HG03139 (cell line): ENCODE data around the gene IFI27.
"Not testable (repeated sequence)": the region's sequence is repeated elsewhere in the genome, so short reads cannot be mapped to it uniquely, and the experiment has no call there.

Experiments
- ATAC-seq: cut with Tn5 transposase; IDR thresholded peaks from one replicate; pipeline ENCODE4 v1.9.1; 2021; ENCODE audit not compliant: unreplicated experiment

Gene IFI27

DNA sequence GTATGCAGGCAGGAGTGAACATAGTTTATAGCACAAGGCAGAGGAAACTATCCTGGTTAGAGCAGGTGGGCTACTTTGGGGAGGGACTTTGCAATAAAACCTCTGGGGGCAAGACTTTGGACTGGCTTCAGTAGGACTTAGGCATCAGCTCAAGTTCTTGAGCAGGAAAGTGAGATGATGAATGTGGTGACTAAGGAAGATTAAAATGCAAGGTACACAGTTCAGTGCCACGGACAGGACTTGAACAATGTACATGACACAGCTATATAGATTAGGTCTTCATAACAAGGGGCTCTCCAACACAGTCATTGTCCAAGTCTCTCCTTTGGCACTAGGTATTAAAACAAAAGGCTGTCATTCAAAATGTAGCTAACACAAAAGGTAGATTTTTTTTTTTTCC is 42.1 kb downstream of the IFI27 start:
- ATAC-seq = no peak

DNA sequence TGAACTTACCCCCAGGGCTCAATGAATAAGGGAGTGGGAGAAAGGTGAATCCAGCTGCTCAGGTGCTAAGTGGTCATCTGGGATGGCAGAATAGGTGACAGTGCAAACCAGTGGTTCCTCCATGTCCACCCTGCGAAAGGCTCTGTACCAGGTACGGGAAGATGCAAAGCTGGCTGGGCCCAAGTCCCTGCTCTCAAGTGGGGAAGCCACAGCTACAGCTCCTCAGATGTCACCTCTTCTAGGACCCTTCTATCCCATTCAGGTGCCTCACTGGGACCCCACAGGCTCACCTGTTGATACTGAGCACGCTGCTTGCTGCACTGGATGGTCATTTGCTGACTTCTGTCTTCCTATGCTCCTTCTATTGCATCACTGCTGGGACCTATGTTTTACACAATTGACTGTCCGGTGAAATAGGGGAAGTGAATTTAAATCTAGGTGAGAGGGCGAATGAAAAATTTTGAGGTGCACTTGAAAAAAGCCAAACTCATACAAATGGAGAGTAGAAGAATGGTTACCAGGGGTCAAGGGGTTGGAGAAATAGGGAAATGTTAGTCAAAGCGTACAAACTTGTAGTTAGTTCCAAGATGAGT is 43.3 kb downstream of the IFI27 start:
- no peak for ATAC-seq

DNA sequence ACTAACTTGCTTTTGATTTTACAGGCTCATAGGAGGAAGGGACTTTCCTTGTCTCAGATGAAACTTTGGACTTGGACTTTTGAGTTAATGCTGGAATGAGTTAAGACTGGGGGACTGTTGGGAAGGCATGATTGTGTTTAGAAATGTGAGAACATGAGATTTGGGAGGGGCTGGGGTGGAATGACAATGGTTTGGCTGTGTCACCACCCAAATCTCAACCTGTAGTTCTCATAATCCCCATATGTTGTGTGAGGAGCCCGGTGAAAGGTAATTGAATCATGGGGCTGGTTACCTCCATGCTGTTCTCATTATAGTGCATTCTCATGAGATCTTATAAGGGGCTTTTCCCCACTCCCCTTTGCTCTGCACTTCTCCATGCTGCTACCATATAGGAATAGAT is 45.6 kb downstream of the IFI27 start:
- ATAC-seq = not testable (repeated sequence)

DNA sequence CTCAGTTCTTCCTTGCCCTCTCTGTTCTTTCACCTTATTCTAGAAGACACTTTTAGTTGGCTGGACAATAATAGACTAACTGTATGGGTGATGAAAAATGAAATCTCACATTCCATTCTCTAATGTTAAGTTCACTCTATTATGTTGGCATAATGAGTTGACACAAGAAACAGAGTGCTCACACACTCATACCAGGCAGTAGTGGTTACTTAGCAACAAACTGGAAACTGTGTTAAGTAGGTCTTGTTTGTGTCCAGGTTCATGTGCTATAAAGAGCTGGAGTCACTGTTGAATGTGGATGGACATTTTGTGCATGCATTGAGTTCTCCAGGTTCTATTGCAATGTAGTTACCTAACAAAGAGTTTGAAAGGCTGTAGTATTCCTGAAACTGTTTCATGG is 46.7 kb downstream of the IFI27 start:
- ATAC-seq = no peak

DNA sequence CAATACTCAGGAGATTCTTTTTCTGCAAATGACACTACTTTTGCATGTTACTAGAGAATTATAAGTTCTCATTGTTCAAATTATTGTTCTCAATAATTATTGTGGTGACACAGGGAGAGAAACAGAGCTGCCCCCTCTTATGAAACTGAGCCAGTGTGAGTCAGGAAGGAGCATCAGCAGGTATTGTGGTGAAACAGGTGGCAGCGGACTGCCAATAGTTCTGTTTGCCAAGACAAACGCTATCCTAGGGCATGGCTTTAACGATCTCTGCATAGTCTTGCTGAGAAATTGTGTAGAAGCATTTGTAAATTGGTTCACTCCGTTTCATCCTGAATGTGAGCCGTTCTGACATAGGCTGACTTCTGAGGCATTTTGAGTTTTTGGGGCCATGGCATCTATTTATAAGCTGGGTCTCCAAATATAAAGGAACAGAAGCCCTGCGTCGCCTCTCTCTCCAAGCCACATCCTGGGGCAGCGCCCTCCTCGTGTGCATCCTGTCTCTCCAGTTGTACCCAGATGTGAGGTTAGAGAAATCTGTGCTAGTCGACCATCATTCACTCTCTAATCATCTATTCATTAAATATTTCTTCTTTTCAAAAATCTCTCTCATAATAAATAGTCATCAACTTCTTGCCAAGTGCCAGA is 47.8 kb downstream of the IFI27 start:
- ATAC-seq = no peak

DNA sequence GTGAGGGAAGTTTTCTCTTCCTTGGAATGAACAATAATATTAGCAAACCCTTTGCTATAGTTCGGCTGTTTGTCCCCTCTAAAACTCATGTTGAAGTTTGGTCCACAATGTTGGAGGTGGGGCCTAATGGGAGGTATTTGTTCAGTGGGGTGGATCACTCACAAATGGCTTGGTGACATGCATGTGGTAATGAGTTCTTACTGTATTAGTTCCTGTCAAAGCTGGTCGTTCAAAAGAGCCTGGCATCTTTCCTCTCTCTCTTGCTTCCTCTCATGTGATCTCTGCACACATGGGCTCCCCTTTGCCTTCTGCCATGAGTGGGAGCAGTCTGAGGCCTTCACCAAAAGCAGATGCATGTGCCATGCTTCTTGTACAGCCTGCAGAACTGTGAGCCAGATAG is 50.5 kb downstream of the IFI27 start:
- ATAC-seq = no peak

DNA sequence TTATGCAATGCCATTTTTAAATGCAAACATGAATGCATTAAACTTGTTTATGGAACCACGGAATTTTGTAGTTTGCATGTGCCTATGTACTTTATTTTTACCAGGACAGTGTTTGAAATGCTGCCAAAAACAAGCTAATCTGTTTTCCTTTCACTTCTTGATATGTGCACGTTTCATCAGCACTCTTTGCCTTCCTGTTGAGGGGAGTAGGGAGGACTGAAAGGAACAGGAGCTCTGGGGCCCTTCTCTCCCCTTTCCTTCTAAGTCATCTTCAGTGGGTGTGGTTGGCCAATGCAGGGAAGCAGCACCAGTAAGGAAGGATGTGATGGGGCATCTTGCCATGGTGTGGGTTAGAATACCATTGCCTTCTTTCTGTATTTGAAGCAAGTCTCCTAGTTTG is 51.4 kb downstream of the IFI27 start:
- ATAC-seq = no peak

DNA sequence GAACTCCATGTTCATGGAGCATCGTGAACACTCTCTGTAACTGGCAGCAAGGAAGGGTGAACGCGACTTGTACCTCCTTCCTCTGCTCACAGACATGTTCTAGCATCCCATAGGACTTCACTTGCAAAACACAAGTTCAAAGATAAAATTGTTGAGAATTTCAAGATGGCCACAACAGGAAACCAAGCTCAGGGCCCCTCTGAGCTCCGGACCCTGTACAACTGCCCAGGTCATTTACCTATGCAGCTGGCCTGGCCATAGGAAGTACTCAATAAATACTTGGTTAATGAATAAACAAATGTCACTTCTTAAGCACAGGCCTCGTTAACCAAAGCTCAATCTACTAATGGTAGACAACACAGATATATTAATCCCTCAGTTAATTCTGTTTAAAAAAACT is 51.9 kb downstream of the IFI27 start:
- no peak for ATAC-seq

DNA sequence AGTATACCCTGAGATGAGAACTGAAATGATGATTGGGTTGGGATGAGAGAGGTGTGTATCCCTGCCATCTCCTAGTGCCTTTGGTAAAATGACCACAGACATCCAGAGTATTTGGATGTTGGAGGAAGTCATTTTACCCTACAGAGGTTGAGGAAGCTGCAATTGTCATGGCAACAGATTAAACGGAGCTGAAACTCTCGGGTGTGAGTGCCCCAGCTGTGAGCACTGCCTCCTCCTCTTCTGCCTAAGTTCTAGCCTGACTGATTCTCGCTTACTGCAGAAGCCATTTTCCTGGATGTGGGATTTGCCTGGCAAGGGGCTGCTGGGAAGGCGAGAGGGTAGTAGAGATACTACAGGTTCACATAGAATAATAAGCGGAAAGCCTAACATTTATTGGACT is 53.3 kb downstream of the IFI27 start:
- no peak for ATAC-seq

DNA sequence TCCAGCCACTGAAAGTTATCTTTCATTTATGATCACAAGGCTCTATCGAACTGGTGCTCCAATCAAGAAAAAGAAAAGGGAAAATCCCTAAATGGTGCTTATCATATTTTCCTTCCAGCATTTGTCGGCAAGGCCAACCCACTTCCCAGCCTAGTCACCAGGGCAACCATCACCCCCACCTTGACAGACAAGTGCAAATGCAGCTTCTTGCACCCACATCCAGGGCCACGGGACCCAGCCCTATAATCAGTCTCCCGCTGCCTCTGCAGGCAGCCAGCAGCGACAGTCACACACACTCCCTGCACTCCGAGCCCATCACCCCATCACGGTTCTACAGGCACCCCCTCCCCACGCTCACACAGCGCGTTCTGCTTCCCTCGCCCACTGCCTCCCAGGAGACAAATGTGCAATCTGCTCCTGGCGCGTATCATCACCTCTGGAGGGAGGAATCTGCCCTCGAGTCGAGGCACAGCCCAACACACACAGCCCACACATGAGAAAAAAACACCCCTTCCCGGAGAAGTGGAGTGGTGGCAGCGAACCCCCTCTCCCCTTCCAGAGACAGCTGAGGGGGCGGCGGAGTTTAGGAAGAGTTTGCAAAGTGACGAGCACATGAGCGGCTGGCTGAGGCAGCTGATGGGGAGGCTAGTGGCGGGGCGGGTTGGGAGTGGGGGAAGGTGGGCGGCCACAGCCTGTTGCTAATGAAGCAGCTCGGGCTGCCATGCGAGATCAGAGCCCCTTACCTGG is 54.3 kb downstream of the IFI27 start:
- ATAC-seq = no peak

DNA sequence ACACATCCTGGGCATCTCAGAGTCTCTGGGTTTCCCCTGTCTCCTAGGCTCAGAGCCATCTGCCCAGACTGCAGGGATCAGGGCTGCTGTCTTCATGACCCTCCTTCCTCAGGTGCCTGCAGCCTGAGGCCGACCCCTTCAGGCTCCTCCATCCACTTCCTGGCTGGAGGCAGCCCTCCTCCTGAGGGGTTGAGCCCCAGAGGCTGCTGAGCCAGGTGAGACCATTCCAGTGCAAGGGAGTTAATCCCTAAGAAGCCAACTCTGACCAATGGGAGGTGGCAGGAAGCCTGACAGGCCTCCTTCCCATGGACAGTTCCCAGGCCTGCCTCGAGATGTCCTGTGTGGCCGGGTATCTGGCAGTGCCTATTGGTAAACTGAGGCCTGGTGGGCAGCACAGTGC is 55.2 kb downstream of the IFI27 start:
- no peak for ATAC-seq
